Liver (tissue), 9 donors: ENCODE results near the gene JAZF1. TPM values are rescaled to one million over a fixed set of nuclear protein-coding genes. Genes with fewer than 3 reads are reported as not detected.

Experiments
- DNase-seq: peaks from one replicate; pipeline ENCODE4 v3.0.0-alpha.2; 2017; ENCODE audit warnings: low spot score
- H3K27ac ChIP-seq, 2 donors: one replicate each; pipeline ENCODE4 v1.7.0; 2013; ENCODE audit warnings: inconsistent platforms in 2 of 2, low read length in 2 of 2, control low read depth in 1 of 2, low read depth in 1 of 2, mild to moderate bottlenecking in 1 of 2
- H3K27me3 ChIP-seq, 4 donors: one replicate each; pipeline versions ENCODE4 v1.6.1 to v1.7.0; 2013; ENCODE audit warnings: low read length in 3 of 4, inconsistent platforms in 1 of 4, mild to moderate bottlenecking in 1 of 4, moderate library complexity in 1 of 4; ENCODE audit not compliant: control insufficient read depth in 4 of 4, insufficient read depth in 4 of 4
- H3K36me3 ChIP-seq, 4 donors: one replicate each; pipeline versions ENCODE4 v1.6.1 to v1.7.0; 2013; ENCODE audit warnings: low read length in 3 of 4, mild to moderate bottlenecking in 3 of 4, low read depth in 1 of 4, moderate library complexity in 1 of 4; ENCODE audit not compliant: control insufficient read depth in 4 of 4, insufficient read depth in 3 of 4
- H3K4me1 ChIP-seq, 4 donors: one replicate each; pipeline versions ENCODE4 v1.6.1 to v1.7.0; 2013; ENCODE audit warnings: low read length in 3 of 4, mild to moderate bottlenecking in 3 of 4, moderate library complexity in 1 of 4; ENCODE audit not compliant: control insufficient read depth in 4 of 4, insufficient read depth in 4 of 4
- H3K4me3 ChIP-seq, 3 donors: one replicate each; pipeline versions ENCODE4 v1.6.1 to v1.7.0; 2013; ENCODE audit warnings: low read length in 3 of 3, control low read depth in 1 of 3, low read depth in 1 of 3, mild to moderate bottlenecking in 1 of 3
- H3K9ac ChIP-seq, 2 donors: one replicate each; pipeline ENCODE4 v1.7.0; 2013; ENCODE audit warnings: low read length in 2 of 2, mild to moderate bottlenecking in 2 of 2, moderate library complexity in 2 of 2, control low read depth in 1 of 2, low read depth in 1 of 2
- H3K9me3 ChIP-seq, 4 donors: one replicate each; pipeline versions ENCODE4 v1.6.1 to v1.7.0; 2013; ENCODE audit warnings: low read length in 3 of 4; ENCODE audit not compliant: control insufficient read depth in 4 of 4
- EGR1 ChIP-seq, 2 donors: IDR thresholded peaks; 2 replicates each; pipeline ENCODE4 v1.6.1; 2016 to 2018; ENCODE audit warnings: antibody characterized with exemption in 2 of 2, low read depth in 2 of 2
- GABPA ChIP-seq, 2 donors: IDR thresholded peaks in 1 of 2; conservative IDR thresholded peaks in 1 of 2; 2 replicates each; pipeline ENCODE4 v1.6.1; 2016; ENCODE audit warnings: antibody characterized with exemption in 2 of 2, mild to moderate bottlenecking in 1 of 2, moderate library complexity in 1 of 2
- HNF4G ChIP-seq: IDR thresholded peaks from 2 replicates; pipeline ENCODE4 v1.6.1; 2016; ENCODE audit warnings: antibody characterized with exemption
- JUND ChIP-seq, 2 donors: IDR thresholded peaks; 2 replicates each; pipeline ENCODE4 v1.6.1; 2016; ENCODE audit warnings: antibody characterized with exemption in 2 of 2
- RAD21 ChIP-seq, 2 donors: IDR thresholded peaks; 2 replicates each; pipeline ENCODE4 v1.6.1; 2016; ENCODE audit warnings: antibody characterized with exemption in 2 of 2, mild to moderate bottlenecking in 2 of 2
- SP1 ChIP-seq: IDR thresholded peaks from 2 replicates; pipeline ENCODE4 v1.6.1; 2018; ENCODE audit warnings: antibody characterized with exemption, mild to moderate bottlenecking
- TAF1 ChIP-seq: conservative IDR thresholded peaks from 2 replicates; pipeline ENCODE4 v1.6.1; 2016; ENCODE audit warnings: antibody characterized with exemption, mild to moderate bottlenecking
- YY1 ChIP-seq: IDR thresholded peaks from 2 replicates; pipeline ENCODE4 v1.6.1; 2016; ENCODE audit warnings: antibody characterized with exemption, mild to moderate bottlenecking
- WGBS: extraction: QIAGEN DNeasy Blood & Tissue Kit; methylation state at CpG from one replicate; pipeline ENCODE4 v1.1.7; 2013; 5-methylcytosine and 5-hydroxymethylcytosine counted together
- polyA plus RNA-seq, 2 donors: library from polyadenylated mRNA; stranded (reverse) in 1 of 2; unstranded in 1 of 2; fragments of 200-250 nt in 1 of 2; fragments of >200 nt in 1 of 2; fragmentation: Nextera tagmentation in 1 of 2; extraction: Ambion mirVana in 1 of 2; gene quantifications; one replicate each; pipeline versions ENCODE4 v1.2.1 to v1.2.3, GENCODE V29; 2013 to 2015
- total RNA-seq, 2 donors: library from RNA; depleted of rRNA; stranded (reverse); fragments of >200 nt; gene quantifications; one replicate each; pipeline ENCODE4 v1.2.3, GENCODE V29; 2014
- TF ChIP-seq, protein P1 (sequence below): fragments of 150-350 bp; IDR thresholded peaks from 2 replicates; pipeline ENCODE4 v1.5.1; 2017; ENCODE audit warnings: improper control_type of control experiment, low read depth, low read length; ENCODE audit not compliant: missing input control
- TF ChIP-seq, protein P2 (sequence below): IDR thresholded peaks from 2 replicates; pipeline ENCODE4 v1.6.1; 2016; ENCODE audit warnings: antibody characterized with exemption
- TF ChIP-seq, protein P3 (sequence below): IDR thresholded peaks from 2 replicates; pipeline ENCODE4 v1.6.1; 2016; ENCODE audit warnings: antibody characterized with exemption
- donor health status: healthy.
- donor health status: healthy.
- donor health status: healthy.
- donor health status: healthy.
- donor health status: healthy.

The JAZF1 gene
- total and polyA plus RNA-seq, 4 donors = 2.7 to 17.8 (median 4.0) TPM

DNA sequence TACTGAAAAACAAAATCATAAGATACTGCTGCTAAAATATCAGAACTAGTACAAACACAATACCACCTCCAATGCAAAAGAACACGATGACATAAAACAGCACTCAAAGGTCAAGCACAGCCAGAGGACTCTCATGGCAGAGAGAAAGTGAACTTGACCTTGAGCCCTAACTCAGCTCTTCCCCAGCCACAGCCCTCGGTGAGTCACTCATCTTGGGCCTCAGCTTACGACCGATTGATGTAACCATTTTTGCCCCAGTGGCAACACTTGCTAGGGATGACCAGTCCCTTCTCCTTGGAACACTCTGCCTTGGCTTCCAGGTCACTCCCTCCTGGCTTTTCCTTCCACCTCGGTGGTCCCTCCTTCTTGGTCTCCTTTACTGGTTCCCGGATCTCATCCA lies 77.8 kb downstream of the JAZF1 start:
- 81% methylated on average over 6 of the region's 6 CpGs for WGBS
- TF ChIP-seq GABPA (IDR thresholded peaks at IDR 0.05 in 1 of 2, conservative IDR thresholded peaks at IDR 0.05 in 1 of 2) (no peak), JUND (IDR thresholded peaks at IDR 0.05) (no peak)
- TF ChIP-seq, protein P1, sequence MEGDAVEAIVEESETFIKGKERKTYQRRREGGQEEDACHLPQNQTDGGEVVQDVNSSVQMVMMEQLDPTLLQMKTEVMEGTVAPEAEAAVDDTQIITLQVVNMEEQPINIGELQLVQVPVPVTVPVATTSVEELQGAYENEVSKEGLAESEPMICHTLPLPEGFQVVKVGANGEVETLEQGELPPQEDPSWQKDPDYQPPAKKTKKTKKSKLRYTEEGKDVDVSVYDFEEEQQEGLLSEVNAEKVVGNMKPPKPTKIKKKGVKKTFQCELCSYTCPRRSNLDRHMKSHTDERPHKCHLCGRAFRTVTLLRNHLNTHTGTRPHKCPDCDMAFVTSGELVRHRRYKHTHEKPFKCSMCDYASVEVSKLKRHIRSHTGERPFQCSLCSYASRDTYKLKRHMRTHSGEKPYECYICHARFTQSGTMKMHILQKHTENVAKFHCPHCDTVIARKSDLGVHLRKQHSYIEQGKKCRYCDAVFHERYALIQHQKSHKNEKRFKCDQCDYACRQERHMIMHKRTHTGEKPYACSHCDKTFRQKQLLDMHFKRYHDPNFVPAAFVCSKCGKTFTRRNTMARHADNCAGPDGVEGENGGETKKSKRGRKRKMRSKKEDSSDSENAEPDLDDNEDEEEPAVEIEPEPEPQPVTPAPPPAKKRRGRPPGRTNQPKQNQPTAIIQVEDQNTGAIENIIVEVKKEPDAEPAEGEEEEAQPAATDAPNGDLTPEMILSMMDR = no peak
- TF ChIP-seq, protein P2, sequence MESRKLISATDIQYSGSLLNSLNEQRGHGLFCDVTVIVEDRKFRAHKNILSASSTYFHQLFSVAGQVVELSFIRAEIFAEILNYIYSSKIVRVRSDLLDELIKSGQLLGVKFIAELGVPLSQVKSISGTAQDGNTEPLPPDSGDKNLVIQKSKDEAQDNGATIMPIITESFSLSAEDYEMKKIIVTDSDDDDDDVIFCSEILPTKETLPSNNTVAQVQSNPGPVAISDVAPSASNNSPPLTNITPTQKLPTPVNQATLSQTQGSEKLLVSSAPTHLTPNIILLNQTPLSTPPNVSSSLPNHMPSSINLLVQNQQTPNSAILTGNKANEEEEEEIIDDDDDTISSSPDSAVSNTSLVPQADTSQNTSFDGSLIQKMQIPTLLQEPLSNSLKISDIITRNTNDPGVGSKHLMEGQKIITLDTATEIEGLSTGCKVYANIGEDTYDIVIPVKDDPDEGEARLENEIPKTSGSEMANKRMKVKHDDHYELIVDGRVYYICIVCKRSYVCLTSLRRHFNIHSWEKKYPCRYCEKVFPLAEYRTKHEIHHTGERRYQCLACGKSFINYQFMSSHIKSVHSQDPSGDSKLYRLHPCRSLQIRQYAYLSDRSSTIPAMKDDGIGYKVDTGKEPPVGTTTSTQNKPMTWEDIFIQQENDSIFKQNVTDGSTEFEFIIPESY = no peak
- H3K9me3 ChIP-seq = no peaks in the 10 kb centered on the region
- no peaks in the 10 kb centered on the region for H3K27me3 ChIP-seq
- H3K4me3 ChIP-seq = no peak overlapping the region
- no peak overlapping the region for H3K27ac ChIP-seq
- DNase-seq = no peak
- peaks cover 2 to 15% (median 11%) of the 10 kb centered on the region in 4 donors for H3K4me1 ChIP-seq
- H3K36me3 ChIP-seq = no peaks in the 10 kb centered on the region
- no peak overlapping the region for H3K9ac ChIP-seq

DNA sequence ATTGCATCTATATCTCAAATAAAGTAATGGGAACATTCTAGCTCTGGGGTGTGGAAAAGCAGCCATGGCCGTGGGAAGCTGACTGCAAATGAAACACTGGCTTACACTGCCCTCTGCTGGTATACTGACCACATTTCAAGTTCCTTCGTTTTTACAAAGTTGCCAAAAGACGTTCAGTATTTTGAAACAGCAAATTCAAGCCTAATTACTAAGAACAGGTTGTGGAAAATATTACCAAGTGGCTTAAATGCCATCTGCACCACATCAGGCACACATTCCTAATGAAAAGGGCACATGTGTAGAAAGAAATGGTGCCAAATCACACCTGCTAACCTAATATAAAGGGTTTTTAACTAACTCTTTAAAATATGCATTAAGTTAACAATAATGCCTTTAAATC lies 83.9 kb downstream of the JAZF1 start:
- no peak overlapping the region for H3K4me3 ChIP-seq
- H3K9me3 ChIP-seq = no peaks in the 10 kb centered on the region
- peaks cover 0 to 2% (median 0%) of the 10 kb centered on the region in 4 donors for H3K4me1 ChIP-seq
- no peak overlapping the region for H3K9ac ChIP-seq
- no peaks in the 10 kb centered on the region for H3K36me3 ChIP-seq
- no peak overlapping the region for H3K27ac ChIP-seq
- no peaks in the 10 kb centered on the region for H3K27me3 ChIP-seq
- 2% methylated on average over 3 of the region's 3 CpGs for WGBS
- TF ChIP-seq HNF4G (no peak), YY1 (peak; percentile 42), RAD21 (IDR thresholded peaks at IDR 0.05) (peak; percentile 90 to 95)
- TF ChIP-seq, protein P1 = peak; percentile 82
- DNase-seq = peak; percentile 46

DNA sequence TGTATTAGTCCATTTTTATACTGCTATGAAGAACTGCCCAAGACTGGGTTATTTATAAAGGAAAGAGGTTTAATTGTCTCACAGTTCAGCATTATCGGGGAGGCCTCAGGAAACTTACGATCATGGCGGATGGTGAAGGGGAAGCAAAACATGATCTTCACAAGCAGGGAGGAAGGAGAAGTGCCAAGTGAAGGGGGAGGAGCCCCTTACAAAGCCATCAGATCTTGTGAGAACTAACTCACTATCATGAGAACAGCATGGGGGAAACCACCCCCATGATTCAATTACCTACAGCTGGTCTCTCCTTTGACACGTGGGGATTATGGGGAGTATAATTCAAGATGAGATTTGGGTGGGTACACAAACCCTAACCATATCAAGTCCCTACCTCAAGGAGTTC lies 85.4 kb downstream of the JAZF1 start:
- Histone ChIP-seq H3K9me3 (no peaks in the 10 kb centered on the region), H3K4me1 (peaks cover 0 to 2% (median 0%) of the 10 kb centered on the region in 4 donors), H3K9ac (no peak overlapping the region), H3K36me3 (no peaks in the 10 kb centered on the region), H3K27ac (no peak overlapping the region), H3K27me3 (no peaks in the 10 kb centered on the region), H3K4me3 (no peak overlapping the region)
- TF ChIP-seq, protein P3, sequence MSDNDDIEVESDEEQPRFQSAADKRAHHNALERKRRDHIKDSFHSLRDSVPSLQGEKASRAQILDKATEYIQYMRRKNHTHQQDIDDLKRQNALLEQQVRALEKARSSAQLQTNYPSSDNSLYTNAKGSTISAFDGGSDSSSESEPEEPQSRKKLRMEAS = no peak
- TF ChIP-seq, protein P2 = no peak
- TF ChIP-seq SP1 (no peak), TAF1 (no peak), RAD21 (IDR thresholded peaks at IDR 0.05) (no peak), EGR1 (IDR thresholded peaks at IDR 0.05; ENCODE audit: low read depth in 2 of 2) (no peak)
- 93% methylated on average over 4 of the region's 4 CpGs for WGBS
- no peak for DNase-seq
